DMS114 treated with DMSO at 0.1 percent for 48 hours (cell line): ENCODE measurements around the gene EGFL7.
"Not testable (repeated sequence)": the region's sequence is repeated elsewhere in the genome, so short reads cannot be mapped to it uniquely, and the experiment has no call there.

ENCODE experiments used
- DNase-seq: peaks from one replicate; lab custom pipeline; 2025; ENCODE audit not compliant: unreplicated experiment; lab: John Stamatoyannopoulos, UW

Gene EGFL7

GRCh38 chr9:136624184-136624951 lies 38.3 kb upstream of the EGFL7 start:
- no peak for DNase-seq

GRCh38 chr9:136625101-136626065 lies 37.3 kb upstream of the EGFL7 start:
- DNase-seq, result no peak

- no peak for DNase-seq
Measured at GRCh38 chr9:136626066-136626725, 36.5 kb upstream of the EGFL7 start.

GRCh38 chr9:136626740-136627642 lies 35.7 kb upstream of the EGFL7 start:
- no peak for DNase-seq

GRCh38 chr9:136627703-136628102 lies 35.0 kb upstream of the EGFL7 start:
- no peak for DNase-seq

GRCh38 chr9:136628268-136628667 lies 34.4 kb upstream of the EGFL7 start:
- DNase-seq, result no peak

GRCh38 chr9:136629001-136629878 lies 33.5 kb upstream of the EGFL7 start:
- no peak for DNase-seq

GRCh38 chr9:136629879-136630661 lies 32.6 kb upstream of the EGFL7 start:
- no peak for DNase-seq

- no peak for DNase-seq
Measured at GRCh38 chr9:136630662-136630992, 32.1 kb upstream of the EGFL7 start.

GRCh38 chr9:136631038-136632000 lies 31.4 kb upstream of the EGFL7 start:
- DNase-seq, result peak; percentile 52

GRCh38 chr9:136632072-136632471 lies 30.6 kb upstream of the EGFL7 start:
- not testable (repeated sequence) for DNase-seq

GRCh38 chr9:136632491-136633106 lies 30.1 kb upstream of the EGFL7 start:
- DNase-seq, result not testable (repeated sequence)

GRCh38 chr9:136634904-136635303 lies 27.8 kb upstream of the EGFL7 start:
- no peak for DNase-seq

GRCh38 chr9:136640171-136641111 lies 22.3 kb upstream of the EGFL7 start:
- no peak for DNase-seq

- no peak for DNase-seq
Measured at GRCh38 chr9:136642439-136642921, 20.2 kb upstream of the EGFL7 start.
